Activated naive CD4-positive, alpha-beta T cell (primary cell): ENCODE data around the gene DNPH1.

ENCODE experiments used
- DNase-seq, 4 experiments: peaks; one replicate each; lab custom pipeline; 2025; lab: John Stamatoyannopoulos, UW

DNPH1 gene

GRCh38 chr6:43181942-43182860 lies 47.1 kb downstream of the DNPH1 start, which contains the start of gene CUL9:
CUL9 (plus strand) TSS chr6:43182196; CDS start chr6:43184311, 2,115 bp downstream.
- DNase-seq: peak; percentile 37 to 69 (median 56)

GRCh38 chr6:43181621-43181941 lies 47.7 kb downstream of the DNPH1 start:
- DNase-seq: no peak

- no peak for DNase-seq
These were observed 48.3 kb downstream of the DNPH1 start for GRCh38 chr6:43180985-43181384.

GRCh38 chr6:43180058-43180457 lies 49.2 kb downstream of the DNPH1 start:
- no peak for DNase-seq

- DNase-seq: no peak
These were observed 50.1 kb downstream of the DNPH1 start for GRCh38 chr6:43178951-43179830.

GRCh38 chr6:43178150-43178549 lies 51.1 kb downstream of the DNPH1 start:
- no peak for DNase-seq

GRCh38 chr6:43176423-43176786 lies 52.9 kb downstream of the DNPH1 start:
- DNase-seq: no peak

- DNase-seq: no peak
These were observed 53.4 kb downstream of the DNPH1 start for GRCh38 chr6:43175676-43176422.
